LNCaP clone FGC (cell line): Measurements from ENCODE around the gene RBM28.
A peak's percentile ranks its signal among the peaks of the same experiment; 100 is the strongest.

Experiments
- DNase-seq: peaks from one replicate; pipeline ENCODE4 v3.0.0-alpha.2; 2011; ENCODE audit warnings: low read depth
- H3K4me3 ChIP-seq: 2 replicates; pipeline ENCODE4 v1.5.1; 2011; ENCODE audit warnings: mild to moderate bottlenecking, low read depth, low read length, control low read depth
- TF ChIP-seq, protein P1 (sequence below): IDR thresholded peaks from 2 replicates; pipeline ENCODE4 v1.5.1; 2012; ENCODE audit warnings: mild to moderate bottlenecking; ENCODE audit not compliant: control insufficient read depth, insufficient read depth; ENCODE audit errors: extremely low read depth

The RBM28 gene

DNA sequence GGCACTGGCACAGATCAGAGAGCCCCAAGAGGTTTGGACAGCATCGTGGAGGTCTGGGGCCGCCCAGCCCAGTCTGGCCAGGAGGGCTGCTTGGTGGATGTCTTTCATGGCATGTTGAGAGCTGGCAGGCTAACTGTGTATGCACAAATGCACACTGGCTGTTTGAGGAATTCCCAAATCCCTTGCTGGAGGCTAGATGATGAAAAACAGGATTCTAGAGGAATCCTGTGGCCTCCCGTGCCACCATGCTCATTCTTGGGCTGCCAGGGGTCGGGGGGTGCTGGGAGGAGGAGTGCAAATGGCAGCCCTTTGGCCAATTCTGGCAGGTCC lies 76.1 kb downstream of the RBM28 start:
- DNase-seq = no peak
- no peak overlapping the region for H3K4me3 ChIP-seq
- TF ChIP-seq, protein P1, sequence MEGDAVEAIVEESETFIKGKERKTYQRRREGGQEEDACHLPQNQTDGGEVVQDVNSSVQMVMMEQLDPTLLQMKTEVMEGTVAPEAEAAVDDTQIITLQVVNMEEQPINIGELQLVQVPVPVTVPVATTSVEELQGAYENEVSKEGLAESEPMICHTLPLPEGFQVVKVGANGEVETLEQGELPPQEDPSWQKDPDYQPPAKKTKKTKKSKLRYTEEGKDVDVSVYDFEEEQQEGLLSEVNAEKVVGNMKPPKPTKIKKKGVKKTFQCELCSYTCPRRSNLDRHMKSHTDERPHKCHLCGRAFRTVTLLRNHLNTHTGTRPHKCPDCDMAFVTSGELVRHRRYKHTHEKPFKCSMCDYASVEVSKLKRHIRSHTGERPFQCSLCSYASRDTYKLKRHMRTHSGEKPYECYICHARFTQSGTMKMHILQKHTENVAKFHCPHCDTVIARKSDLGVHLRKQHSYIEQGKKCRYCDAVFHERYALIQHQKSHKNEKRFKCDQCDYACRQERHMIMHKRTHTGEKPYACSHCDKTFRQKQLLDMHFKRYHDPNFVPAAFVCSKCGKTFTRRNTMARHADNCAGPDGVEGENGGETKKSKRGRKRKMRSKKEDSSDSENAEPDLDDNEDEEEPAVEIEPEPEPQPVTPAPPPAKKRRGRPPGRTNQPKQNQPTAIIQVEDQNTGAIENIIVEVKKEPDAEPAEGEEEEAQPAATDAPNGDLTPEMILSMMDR = no peak

DNA sequence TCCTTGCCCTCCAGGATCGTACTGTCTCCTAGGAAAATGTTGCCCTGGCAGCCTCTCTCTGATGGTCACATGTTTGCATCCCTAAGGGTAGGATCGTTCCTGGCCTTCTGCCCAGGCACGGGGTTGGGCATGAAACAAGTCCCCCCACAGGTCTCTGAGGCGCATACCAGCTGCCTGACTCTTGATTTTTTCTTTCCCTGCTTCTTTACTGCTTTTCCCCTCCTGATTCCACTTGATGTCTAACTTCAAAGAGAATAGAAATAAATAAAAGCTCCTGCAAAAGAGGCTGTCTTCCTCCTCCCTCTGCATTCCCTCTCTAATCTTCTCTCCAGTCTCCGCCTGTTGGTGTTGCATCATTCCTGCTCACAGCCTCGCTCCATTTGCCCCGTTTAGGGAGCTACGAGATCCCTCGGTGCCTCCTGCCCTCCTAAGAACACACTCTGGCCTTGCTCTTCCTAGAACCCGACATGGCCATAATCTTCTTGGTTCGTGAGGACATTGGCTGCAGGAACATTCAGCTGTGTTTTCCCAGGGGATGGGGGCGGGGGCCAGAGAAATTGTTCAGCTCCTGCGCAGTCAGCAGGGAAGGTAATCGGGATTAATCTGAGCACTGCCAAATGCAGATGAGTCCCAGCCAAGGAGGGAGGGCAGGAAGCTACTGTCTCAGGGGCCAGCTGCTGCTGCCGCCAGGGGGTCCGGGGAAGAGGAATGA lies 76.7 kb downstream of the RBM28 start:
- no peak for DNase-seq
- TF ChIP-seq, protein P1 = no peak
- no peak overlapping the region for H3K4me3 ChIP-seq

DNA sequence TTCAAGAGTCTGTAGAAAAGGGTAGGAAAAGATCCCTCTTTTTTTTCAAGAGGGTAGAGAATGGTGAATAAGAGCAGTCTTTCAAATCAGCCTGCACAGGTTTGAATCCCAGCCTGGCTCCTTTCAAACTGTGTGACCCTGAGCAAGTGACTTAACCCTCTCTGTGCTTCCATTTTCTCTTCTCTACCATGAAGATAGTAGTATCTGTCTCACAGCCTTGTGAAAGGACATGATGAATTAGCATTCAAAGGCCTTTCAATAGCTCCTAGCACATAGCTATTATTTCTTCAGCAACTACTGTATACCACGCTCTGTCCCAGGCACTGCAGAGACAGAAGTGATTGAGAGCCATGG lies 77.2 kb downstream of the RBM28 start:
- TF ChIP-seq, protein P1 = no peak
- no peak for DNase-seq
- no peak overlapping the region for H3K4me3 ChIP-seq

DNA sequence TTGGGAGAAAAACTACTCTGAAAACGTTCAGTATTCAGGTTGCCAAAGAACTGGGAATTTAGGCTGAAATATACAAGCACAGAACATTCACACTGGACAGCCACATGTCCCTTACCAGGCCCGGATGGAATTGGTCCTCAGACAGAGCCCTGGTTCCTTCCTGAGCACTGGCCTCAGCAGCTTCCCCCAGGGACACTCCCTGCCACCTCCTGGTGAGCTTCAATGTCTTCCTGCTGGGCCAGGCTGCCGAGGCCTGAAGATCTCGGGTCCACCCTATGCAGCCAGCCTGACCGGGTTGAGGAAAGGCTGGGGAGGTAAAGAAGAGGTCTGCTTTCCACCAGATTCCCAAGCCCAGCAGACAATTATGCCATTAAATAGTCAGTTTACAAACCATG lies 77.8 kb downstream of the RBM28 start:
- no peak for DNase-seq
- TF ChIP-seq, protein P1 = no peak
- H3K4me3 ChIP-seq = no peak overlapping the region

DNA sequence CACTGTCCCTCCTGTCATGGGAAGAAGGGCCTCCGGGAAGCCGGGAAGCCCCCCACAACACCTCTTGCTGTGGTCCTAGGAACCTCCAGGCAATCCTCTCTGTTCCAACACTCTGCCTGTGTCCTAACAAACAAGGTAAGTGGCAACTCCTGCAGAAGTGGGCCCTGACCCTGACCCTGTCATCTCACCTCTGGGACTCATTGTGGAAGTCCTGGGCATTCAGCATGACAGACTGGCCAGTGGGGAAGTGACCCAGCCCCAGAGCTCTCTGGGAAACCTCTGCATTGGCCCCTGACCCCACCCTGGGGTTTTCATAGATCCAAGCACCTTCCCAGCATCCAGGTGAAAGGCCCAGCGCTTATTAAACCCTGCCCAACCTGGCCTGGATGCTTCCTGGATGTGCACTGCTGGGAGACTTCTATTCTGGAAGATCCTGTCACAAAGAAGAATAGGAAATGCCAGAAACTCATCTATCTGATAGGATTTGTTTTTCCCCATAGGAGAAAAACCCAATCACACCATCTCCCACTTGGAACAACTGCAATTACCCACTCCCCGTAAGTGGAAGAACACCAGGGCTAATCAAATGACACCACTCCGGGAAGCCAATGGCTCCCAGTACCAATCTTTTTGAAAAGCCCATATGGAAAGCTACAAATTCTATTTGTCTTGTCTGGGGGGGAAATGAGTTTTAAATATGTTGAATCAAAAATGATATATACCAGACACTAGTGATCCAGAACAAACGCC lies 78.4 kb downstream of the RBM28 start:
- TF ChIP-seq, protein P1 = no peak
- H3K4me3 ChIP-seq = no peak overlapping the region
- no peak for DNase-seq

DNA sequence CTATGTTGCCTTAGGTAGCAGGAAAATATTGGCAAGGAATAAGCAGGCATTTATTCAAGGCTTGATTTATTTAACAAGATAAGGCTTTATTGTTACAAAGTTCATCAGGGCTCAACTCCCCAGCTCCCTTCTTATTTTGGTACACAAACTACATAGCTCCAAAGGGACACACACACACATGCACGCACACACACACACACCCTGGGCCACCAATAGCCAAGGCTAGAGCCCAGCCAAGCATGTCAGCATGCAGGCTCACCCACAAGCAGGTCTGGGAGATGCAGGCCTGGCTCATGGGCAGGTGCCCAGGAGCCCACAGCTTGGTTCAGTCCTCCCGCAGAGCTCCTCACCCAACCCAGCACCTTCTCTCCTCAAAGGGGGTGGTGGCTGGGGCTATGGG lies 79.2 kb downstream of the RBM28 start:
- TF ChIP-seq, protein P1 = no peak
- peak; percentile 15 for DNase-seq
- H3K4me3 ChIP-seq = no peak overlapping the region
